HG02973 (cell line): ENCODE data around the gene ANKRD30B.
"Not testable (repeated sequence)": the region's sequence is repeated elsewhere in the genome, so short reads cannot be mapped to it uniquely, and the experiment has no call there.

Source experiments
- ATAC-seq: cut with Tn5 transposase; IDR thresholded peaks from one replicate; pipeline ENCODE4 v1.9.1; 2021; ENCODE audit warnings: moderate library complexity; ENCODE audit not compliant: unreplicated experiment

ANKRD30B gene, protein sequence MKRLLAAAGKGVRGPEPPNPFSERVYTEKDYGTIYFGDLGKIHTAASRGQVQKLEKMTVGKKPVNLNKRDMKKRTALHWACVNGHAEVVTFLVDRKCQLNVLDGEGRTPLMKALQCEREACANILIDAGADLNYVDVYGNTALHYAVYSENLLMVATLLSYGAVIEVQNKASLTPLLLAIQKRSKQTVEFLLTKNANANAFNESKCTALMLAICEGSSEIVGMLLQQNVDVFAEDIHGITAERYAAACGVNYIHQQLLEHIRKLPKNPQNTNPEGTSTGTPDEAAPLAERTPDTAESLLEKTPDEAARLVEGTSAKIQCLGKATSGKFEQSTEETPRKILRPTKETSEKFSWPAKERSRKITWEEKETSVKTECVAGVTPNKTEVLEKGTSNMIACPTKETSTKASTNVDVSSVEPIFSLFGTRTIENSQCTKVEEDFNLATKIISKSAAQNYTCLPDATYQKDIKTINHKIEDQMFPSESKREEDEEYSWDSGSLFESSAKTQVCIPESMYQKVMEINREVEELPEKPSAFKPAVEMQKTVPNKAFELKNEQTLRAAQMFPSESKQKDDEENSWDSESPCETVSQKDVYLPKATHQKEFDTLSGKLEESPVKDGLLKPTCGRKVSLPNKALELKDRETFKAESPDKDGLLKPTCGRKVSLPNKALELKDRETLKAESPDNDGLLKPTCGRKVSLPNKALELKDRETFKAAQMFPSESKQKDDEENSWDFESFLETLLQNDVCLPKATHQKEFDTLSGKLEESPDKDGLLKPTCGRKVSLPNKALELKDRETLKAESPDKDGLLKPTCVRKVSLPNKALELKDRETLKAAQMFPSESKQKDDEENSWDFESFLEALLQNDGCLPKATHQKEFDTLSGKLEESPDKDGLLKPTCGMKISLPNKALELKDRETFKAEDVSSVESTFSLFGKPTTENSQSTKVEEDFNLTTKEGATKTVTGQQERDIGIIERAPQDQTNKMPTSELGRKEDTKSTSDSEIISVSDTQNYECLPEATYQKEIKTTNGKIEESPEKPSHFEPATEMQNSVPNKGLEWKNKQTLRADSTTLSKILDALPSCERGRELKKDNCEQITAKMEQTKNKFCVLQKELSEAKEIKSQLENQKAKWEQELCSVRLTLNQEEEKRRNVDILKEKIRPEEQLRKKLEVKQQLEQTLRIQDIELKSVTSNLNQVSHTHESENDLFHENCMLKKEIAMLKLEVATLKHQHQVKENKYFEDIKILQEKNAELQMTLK (N-terminal part only)

DNA sequence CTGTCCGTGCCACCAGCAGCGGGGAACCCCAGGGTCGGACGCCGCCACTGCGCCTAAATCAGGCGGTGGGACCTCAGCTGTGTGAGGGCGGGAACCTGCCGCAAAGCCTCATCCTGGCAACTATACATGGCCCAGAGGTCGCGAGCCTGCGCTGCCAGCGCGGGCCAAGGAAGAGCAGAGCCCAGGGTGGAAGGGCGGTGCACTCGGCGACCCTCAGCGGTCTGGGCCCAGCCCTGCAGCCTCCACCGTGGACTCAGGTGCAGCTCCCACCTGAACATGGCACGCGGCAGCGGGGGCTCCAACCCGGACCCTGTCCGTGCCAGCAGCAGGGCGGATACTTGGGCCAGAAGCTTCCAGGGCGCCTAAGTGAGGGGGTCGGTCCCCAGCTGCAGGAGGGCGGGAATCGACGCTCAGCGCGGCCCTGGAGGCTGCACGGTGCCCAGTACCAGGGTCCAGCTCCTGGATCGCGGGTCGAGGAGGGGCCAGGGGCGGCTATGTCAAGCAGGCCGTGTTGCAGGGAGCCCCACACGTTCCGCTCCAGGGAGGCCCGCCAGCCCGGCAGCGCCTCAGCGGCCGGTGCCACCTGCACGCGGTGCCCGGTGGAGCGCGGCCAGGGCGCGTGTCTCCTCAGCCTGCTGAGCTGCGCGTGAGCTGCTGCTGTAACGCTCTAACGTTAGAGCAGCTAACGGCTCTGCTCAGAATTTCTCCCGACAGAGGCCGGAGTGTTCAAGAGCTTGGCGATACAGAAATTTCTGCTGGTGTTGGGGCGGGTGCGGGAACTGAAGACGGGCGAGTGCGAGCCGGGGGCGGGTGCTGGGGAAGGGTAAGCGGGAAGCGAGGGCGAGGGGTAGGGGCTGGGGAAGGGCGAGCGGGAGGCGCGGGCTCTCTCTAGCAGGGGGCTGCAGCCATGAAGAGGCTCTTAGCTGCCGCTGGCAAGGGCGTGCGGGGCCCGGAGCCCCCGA, at the start of gene ANKRD30B:
Gene ANKRD30B, plus strand, starts transcription at position 660 of the 962 bp plus-strand sequence. Its CDS starts 248 bp downstream, at position 908.
- no peak for ATAC-seq

DNA sequence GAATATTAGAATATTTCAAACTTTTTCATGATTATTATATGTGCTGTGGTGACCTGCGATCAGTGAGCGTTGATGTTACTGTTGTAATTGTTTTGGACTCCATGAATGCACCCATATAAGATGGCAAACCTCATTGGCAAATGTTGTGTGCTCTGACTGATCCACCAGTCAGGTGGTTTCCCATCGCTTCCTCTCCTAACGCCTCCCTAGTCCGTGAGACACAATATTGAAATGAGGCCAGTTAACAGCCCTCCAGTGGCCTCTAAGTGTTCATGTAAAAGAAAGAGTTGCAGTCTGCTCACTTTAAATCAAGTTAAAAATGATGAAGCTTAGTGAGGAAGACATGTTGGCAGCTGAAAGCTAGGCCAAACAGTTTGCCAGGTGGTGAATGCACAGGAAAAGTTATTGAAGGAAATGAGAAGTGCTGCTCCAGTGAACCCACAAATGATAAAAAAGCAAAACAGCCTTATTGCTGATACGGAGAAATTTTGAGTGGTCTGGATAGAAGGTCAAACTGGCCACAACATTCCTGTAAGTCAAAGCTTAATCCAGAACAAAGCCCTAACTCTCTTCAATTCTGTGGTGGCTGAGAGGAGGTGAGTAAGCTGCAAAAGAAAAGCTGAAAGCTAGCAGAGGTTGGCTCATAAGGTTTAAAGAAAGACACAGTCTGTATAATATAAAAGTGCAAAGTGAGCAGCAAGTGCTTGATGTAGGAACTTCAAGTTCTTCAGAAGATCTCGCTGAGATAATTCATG, 46.5 kb upstream of the ANKRD30B start:
- ATAC-seq, result not testable (repeated sequence)

DNA sequence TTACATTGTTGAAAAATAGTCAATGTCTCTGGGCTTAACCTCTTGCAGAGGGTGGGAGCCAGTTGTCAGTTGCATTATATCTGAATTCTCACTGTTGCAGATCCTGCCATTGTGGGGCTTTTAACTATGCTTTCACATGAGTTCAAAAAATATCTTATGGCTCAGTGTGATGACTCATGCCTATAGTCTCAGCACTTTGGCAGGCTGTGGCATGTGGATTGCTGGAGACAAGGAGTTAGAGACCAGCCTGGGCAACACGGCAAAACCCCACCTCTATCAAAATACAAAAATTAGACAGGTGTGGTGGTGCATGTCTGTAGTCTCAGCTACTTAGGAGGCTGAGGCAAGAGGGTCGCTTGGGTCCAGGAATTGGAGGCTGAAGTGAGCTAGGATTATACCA, 38.2 kb upstream of the ANKRD30B start:
- ATAC-seq, result not testable (repeated sequence)

DNA sequence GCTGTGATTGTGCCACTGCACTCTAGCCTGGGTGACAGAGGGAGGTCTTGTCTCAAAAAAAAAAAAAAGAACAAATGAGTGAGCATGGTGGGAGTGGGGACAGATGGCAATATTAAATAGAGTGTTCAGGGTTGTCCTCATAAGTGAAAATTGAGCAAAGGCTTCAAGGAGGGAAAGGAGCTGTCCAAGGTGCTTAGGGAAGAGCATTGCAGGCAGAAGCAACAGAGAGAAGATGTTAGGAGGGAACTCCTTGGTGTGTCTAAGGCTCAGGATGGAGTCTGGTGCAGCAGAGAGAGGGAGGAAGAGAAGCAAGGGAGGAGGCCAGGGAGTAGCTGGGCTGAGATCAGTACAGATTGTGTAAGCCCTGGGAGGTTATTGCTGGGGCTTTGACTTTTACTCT, 26.4 kb upstream of the ANKRD30B start:
- not testable (repeated sequence) for ATAC-seq

DNA sequence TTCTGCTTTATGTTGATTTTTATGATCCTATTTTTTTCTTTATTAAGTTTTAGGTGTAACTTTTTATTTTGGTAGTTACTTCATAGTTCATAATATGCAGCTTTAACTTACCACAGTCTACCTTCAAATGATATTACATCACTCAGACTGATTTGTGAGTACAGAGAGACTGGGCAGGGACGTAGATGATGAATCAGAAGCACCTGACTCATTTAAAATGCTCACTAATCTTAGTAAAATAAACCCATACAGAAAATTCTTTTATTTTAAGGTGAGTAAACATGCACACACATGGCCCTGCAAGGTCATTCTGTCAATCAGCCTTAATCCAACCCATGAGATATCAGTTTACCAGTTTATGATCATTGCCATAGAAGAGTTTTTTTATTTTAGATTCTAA, 8.9 kb upstream of the ANKRD30B start:
- not testable (repeated sequence) for ATAC-seq

DNA sequence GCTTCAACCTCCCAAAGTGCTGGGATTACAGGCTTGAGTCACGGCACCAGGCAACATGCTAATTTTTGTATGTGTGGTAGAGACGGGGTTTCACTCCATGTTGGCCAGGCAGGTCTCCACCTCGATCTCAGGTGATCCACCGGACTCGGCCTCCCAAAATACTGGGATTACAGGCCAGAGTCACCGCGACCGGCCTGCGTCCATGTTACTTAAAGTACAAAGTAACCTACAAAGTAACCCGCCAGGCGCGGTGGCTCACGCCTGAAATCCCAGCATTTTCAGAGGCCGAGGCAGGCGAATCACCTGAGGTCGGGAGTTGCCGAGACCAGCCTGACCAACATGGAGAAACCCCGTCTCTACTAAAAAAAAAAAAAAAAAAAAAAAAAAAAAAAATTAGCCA, 1.1 kb upstream of the ANKRD30B start:
- no peak for ATAC-seq

DNA sequence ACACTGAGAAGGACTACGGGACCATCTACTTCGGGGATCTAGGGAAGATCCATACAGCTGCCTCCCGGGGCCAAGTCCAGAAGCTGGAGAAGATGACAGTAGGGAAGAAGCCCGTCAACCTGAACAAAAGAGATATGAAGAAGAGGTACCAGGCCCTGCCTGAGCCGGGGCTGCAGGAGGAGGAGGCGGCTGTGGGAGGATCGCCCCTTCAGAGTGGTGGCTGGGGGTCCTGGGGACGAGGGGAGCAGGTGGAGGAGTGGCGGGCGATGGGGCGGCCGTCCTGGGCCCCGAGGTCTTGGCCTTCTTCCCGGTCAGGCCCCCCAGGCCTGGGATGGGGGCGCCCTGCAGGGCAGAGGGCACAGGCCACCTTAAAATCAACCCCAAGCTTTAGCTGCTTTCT, 524 bp downstream of the ANKRD30B start:
- ATAC-seq, result no peak

DNA sequence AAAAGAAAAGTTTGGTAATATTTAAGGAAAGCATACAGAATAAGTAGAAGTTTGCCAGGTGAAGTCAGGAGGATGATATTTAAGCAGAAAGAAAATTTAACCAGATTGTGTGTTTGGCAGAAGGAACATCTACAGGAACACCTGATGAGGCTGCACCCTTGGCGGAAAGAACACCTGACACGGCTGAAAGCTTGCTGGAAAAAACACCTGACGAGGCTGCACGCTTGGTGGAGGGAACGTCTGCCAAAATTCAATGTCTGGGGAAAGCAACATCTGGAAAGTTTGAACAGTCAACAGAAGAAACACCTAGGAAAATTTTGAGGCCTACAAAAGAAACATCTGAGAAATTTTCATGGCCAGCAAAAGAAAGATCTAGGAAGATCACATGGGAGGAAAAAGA, 15.6 kb downstream of the ANKRD30B start:
- ATAC-seq, result not testable (repeated sequence)

DNA sequence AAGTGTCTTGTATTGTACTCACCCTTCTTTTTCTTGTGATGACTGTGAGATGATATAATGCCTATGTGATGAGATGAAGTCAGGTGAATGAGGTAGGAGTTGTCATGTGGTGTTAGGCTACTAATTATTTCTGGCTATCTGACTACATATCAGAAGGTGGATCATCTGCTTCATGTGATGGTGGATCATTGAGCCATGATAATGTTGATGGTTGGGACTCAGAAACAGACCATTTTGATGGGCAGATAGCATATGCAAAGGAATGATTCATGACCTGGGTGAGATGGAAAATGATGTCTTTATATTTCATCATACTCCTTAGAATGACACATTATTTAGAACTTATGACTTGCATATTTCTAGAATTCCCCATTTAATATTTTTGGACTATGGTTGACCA, 19.5 kb downstream of the ANKRD30B start:
- no peak for ATAC-seq

DNA sequence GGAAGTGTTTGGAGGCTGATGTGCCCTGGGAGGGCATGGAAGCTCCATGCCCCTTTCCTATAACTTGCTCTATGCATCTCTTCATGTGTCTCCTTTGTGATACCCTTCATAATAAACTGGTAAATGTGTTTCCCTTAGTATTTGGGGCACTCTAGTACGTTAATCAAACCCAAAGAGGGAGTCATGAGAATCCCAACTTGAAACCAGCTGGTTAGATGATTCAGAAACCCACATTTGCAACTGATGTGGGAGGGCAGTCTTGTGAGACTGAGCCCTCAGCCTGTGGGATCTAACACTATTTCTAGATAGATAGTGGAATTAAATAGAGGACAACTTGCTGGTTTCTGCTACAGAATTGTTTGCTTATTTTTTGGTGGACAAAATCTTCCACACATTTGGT, 20.3 kb downstream of the ANKRD30B start:
- ATAC-seq, result no peak

DNA sequence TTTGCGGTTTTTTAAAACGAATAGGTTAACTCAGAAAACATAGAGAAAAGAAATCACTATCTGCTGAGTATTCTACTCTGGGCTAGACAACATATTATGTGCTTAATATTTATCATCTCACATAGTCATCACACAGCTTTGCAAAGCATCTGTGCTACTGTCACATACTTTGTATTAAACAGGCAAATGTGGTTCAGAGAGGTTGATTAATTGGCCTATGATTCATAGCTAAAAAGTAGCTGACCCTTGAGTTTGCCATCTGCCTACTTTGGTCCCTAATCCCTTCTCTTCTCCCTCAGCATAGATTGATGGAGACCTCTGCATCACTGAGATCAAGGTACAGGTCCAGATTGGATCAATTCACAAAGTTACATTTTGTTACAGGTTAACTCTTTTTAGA, 21.4 kb downstream of the ANKRD30B start:
- ATAC-seq, result no peak

DNA sequence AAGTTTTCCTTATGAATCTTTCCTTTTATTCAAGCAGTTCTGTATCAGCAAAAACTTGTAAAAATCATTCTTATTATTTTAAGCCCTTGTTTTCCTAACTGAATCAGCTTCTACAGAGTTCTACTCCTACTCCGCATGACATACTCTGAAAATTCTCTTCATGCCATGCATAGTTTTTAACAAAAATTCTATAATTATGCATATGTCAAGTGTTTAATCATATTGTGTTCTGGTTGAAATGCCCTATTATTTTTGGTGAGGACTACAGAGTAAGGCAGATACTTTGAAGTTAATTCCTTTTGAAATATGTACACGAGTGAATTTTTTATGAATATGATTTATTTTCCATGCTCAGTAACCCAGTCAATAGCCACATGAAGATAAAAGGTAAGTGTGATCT, 28.8 kb downstream of the ANKRD30B start:
- ATAC-seq, result no peak

DNA sequence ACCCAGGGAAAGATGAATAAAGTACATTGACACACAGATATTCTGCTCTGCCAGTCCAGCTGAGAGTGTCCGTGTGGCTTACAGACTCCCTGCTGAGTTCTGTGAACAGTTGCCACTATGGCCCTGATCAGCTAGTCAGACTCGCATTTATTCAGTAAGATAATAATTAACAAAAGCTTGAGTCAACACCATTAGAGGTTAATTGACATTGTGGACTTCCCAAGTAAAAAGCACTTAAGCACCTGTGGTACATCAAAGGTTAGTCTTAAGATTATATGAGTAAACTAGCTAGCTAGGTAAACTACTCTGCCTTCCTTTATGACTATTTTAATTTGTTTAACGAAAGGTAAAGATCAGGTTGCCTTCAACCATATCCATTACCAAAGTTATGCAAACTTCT, 33.7 kb downstream of the ANKRD30B start:
- ATAC-seq, result no peak

DNA sequence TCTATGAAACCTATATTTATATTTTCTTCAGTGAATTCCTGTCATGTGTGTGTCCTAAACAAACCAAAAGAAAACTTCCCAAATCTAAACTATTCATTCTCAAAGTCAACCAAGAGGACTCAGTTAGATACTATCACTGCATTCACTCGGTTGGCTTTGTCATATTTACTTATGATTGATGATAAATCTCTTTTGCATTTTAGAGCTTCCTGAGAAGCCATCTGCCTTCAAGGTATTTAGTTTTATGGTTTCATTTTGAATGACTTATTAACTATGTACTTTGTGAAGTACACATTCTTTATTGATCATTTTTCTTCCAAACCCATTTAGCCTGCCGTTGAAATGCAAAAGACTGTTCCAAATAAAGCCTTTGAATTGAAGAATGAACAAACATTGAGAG, 36.2 kb downstream of the ANKRD30B start:
- ATAC-seq, result no peak

DNA sequence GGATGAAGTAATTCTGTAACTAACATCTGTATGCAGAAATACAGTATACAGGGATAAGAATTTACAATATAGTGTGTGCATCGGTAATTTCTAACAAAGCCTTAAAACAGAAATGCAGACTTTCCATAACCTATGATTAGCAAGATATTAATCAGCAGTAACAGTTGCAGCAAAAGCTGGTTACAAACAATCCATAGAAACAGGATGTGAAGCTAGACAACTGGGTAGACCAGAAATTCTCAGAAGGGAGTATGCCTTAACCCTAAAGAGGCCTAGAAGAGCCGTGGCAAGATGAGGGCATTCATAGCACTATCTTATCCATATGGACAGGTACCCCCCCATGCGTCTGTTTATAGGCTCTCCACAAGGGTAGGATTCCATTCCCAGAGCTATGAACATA, 48.9 kb downstream of the ANKRD30B start:
- ATAC-seq, result not testable (repeated sequence)

DNA sequence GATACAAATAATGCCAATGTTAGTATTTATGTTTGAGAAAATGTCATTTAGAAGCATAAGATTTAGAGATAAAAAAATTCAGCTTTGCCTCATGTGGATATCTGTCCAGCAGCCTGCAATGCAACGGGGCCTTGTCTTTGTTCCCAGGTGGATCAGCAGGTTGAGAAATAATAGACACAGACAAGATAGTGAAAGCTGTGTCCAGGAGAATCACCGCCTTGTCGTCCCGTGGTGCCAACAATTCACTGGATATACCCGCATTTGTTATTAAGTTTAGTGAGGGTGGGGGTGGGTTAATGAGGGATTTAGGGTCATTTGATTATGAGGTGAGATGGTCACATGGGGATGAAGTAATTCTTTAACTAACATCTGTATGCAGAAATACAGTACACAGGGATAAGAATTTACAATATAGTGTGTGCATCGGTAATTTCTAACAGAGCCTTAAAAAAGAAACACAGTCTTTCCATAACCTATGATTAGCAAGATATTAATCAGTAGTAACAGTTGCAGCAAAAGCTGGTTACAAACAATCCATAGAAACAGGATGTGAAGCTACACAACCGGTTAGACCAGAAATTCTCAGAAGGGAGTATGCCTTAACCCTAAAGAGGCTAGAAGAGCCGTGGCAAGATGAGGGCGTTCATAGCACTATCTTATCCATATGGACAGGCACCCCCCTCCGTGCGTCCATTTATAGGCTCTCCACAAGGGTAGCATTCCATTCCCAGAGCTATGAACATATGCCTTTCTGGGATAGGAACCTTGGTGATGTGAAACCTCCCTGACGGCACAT, 50.2 kb downstream of the ANKRD30B start:
- ATAC-seq, result not testable (repeated sequence)

DNA sequence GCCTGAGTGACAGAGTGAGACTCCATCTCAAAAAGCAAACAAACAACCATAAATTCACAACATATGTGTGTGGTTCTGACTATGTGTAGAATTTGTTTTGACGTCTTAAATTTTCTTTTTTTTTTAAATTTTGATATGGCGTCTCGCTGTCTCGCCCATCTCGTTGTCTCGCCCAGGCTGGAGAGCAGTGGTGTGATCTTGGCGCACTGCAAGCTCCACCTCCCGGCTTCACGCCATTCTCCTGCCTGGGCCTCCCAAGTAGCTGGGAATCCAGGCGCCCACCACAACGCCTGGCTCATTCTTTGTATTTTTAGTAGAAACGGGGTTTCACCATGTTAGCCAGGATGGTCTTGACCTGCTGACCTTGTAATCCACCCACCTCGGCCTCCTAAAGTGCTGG, 63.1 kb downstream of the ANKRD30B start:
- ATAC-seq, result not testable (repeated sequence)

DNA sequence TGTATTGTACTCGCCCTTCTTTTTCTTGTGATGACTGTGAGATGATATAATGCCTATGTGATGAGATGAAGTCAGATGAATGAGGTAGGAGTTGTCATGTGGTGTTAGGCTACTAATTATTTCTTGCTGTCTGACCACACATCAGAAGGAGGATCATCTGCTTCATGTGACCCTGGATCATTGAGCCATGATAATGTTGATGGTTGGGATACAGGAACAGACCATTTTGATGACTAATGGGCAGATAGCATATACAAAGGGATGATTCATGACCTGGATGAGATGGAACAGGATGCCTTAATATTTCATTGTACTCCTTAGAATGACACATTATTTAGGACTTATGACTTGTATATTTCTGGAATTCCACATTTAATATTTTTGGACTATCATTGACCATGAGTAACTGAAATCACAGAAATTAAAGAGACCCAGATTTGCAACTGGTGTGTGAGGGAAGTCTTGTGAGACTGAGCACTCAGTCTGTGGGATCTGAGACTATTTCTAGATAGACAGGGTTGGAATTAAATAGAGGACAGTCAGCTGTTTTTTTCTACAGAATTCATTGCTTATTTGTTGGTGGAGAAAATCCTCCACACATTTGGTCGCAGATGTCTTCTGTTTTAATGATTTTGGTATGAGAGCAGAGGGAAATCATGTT, 79.1 kb downstream of the ANKRD30B start:
- not testable (repeated sequence) for ATAC-seq
